HUDEP-2 (cell line): ENCODE measurements around the gene PEX11G.
"Not testable (repeated sequence)": the region's sequence is repeated elsewhere in the genome, so short reads cannot be mapped to it uniquely, and the experiment has no call there.

Experiments
- DNase-seq, 76 experiments: peaks; one replicate each; lab custom pipeline; 2025; ENCODE audit not compliant: unreplicated experiment in 76 of 76; lab: John Stamatoyannopoulos, UW

Gene PEX11G

GRCh38 chr19:7441468-7442146, 47.2 kb downstream of the PEX11G start:
- no peak for DNase-seq

- no peak for DNase-seq
These were observed 48.5 kb downstream of the PEX11G start for GRCh38 chr19:7440188-7440975.

GRCh38 chr19:7435586-7435985, 53.2 kb downstream of the PEX11G start:
- no peak for DNase-seq

- DNase-seq, result no peak
These were observed 54.4 kb downstream of the PEX11G start for GRCh38 chr19:7434391-7434790.

- not testable (repeated sequence) for DNase-seq
These were observed 55.4 kb downstream of the PEX11G start for GRCh38 chr19:7433456-7433855.

- no peak for DNase-seq
These were observed 59.1 kb downstream of the PEX11G start for GRCh38 chr19:7429638-7430282.

- DNase-seq, result no peak
These were observed 60.2 kb downstream of the PEX11G start for GRCh38 chr19:7428651-7429113.

GRCh38 chr19:7427944-7428343, 60.9 kb downstream of the PEX11G start:
- no peak for DNase-seq

- DNase-seq, result no peak
These were observed 61.8 kb downstream of the PEX11G start for GRCh38 chr19:7426986-7427385.
